Stimulated activated CD8-positive, alpha-beta memory T cell treated with anti-CD3 and anti-CD28 coated beads, Interleukin-7, amount 100 ng/mL, for 4 hours (primary cell): ENCODE measurements around the gene VSTM4.

Source experiments
- DNase-seq, 2 donors: peaks; one replicate each; pipeline ENCODE4 v3.0.0-alpha.2; 2020; ENCODE audit warnings: low read depth in 2 of 2

Gene VSTM4

GRCh38 chr10:49044293-49045193, 70.8 kb downstream of the VSTM4 start:
- DNase-seq, result no peak

- DNase-seq, result no peak
Measured at GRCh38 chr10:49040601-49041000, 74.7 kb downstream of the VSTM4 start.

GRCh38 chr10:49039409-49039808, 75.9 kb downstream of the VSTM4 start:
- DNase-seq, result no peak

GRCh38 chr10:49038711-49039110, 76.6 kb downstream of the VSTM4 start:
- DNase-seq, result no peak

GRCh38 chr10:49037187-49037586, 78.1 kb downstream of the VSTM4 start:
- no peak for DNase-seq

- no peak for DNase-seq
Measured at GRCh38 chr10:49036638-49037037, 78.7 kb downstream of the VSTM4 start.

- no peak for DNase-seq
Measured at GRCh38 chr10:49035920-49036319, 79.4 kb downstream of the VSTM4 start.

GRCh38 chr10:49034925-49035324, 80.4 kb downstream of the VSTM4 start:
- no peak for DNase-seq

- DNase-seq, result no peak
Measured at GRCh38 chr10:49033939-49034338, 81.4 kb downstream of the VSTM4 start.

GRCh38 chr10:49029666-49030065, 85.7 kb downstream of the VSTM4 start:
- DNase-seq, result no peak

GRCh38 chr10:49028639-49029038, 86.7 kb downstream of the VSTM4 start:
- no peak for DNase-seq

GRCh38 chr10:49025347-49025983, 89.9 kb downstream of the VSTM4 start:
- no peak for DNase-seq

- no peak for DNase-seq
Measured at GRCh38 chr10:49024484-49024883, 90.8 kb downstream of the VSTM4 start.

- DNase-seq, result no peak
Measured at GRCh38 chr10:49023752-49024151, 91.6 kb downstream of the VSTM4 start.

- no peak for DNase-seq
Measured at GRCh38 chr10:49023071-49023470, 92.3 kb downstream of the VSTM4 start.

GRCh38 chr10:49021685-49022084, 93.6 kb downstream of the VSTM4 start:
- DNase-seq, result no peak

GRCh38 chr10:49015700-49016099, 99.6 kb downstream of the VSTM4 start:
- DNase-seq, result no peak

GRCh38 chr10:49012603-49013002, 102.7 kb downstream of the VSTM4 start:
- no peak for DNase-seq

- no peak for DNase-seq
Measured at GRCh38 chr10:49011756-49012155, 103.6 kb downstream of the VSTM4 start.

GRCh38 chr10:49010865-49011264, 104.5 kb downstream of the VSTM4 start:
- no peak for DNase-seq

GRCh38 chr10:49010295-49010694, 105.0 kb downstream of the VSTM4 start:
- DNase-seq, result no peak

GRCh38 chr10:49009199-49009979, 105.9 kb downstream of the VSTM4 start:
- DNase-seq, result no peak
